HCT116 (cell line): ENCODE measurements around the gene CNFN. TPM values are rescaled to one million over a fixed set of nuclear protein-coding genes. Genes with fewer than 3 reads are reported as not detected.

Source experiments
- ATAC-seq: fragments of 200-7000 bp; cut with Tn5 transposase; 2 replicates; pipeline ENCODE4 v1.9.1; 2020; ENCODE audit warnings: mild to moderate bottlenecking, moderate library complexity
- BruUV-seq: library from RNA; stranded (reverse); fragments of 400-500 nt; replicated peaks from 2 replicates; lab custom pipeline; 2021; lab: Mats Ljungman, UMichigan
- CTCF ChIA-PET: fragments of 300-600 bp; sonication (Branson Sonifier 250); formaldehyde crosslinking; loops from one replicate; lab custom pipeline; 2021; ENCODE audit warnings: antibody characterized with exemption; lab: Charles Lee
- POLR2A ChIA-PET: fragments of 300-600, 350-600 bp; sonication (Branson Sonifier 250); formaldehyde crosslinking; loops from one replicate; lab custom pipeline; 2021; ENCODE audit warnings: antibody characterized with exemption; lab: Charles Lee
- RAD21 ChIA-PET, 2 experiments: fragments of 300-600 bp; sonication (Branson Sonifier 250); formaldehyde crosslinking; loops; one replicate each; lab custom pipeline; 2023; ENCODE audit warnings: low total read pairs in 2 of 2; ENCODE audit not compliant: uncharacterized antibody in 2 of 2, unreplicated experiment in 2 of 2, low non-redundant PET in 1 of 2; lab: Charles Lee
- DNase-seq: peaks from one replicate; pipeline ENCODE4 v3.0.0-alpha.2; 2010; ENCODE audit warnings: low read depth, low spot score
- H2AFZ ChIP-seq: fragments of 200-600 bp; shearing (Covaris generic), sonication (generic); 2 replicates; pipeline ENCODE4 v1.6.1; 2017; ENCODE audit warnings: low read depth, mixed run types, mixed read lengths, antibody characterized with exemption, low read length; ENCODE audit not compliant: poor library complexity, severe bottlenecking
- H3K27ac ChIP-seq: 2 replicates; pipeline ENCODE4 v1.5.1; 2012; ENCODE audit warnings: low read depth, low read length
- H3K27me3 ChIP-seq: fragments of 200-600 bp; sonication (generic); 2 replicates; pipeline ENCODE4 v1.6.1; 2016; ENCODE audit warnings: mixed run types, low read length, mixed read lengths; ENCODE audit not compliant: insufficient read depth
- H3K36me3 ChIP-seq, 2 experiments: fragments of 200-500 bp in 1 of 2; fragments of 200-600 bp in 1 of 2; sonication (Bioruptor generic) in 1 of 2; sonication (generic) in 1 of 2; 2 replicates each; pipeline versions ENCODE4 v1.5.1 to v1.6.1; 2014 to 2016; ENCODE audit warnings: low read length in 2 of 2, inconsistent platforms in 1 of 2, mixed read lengths in 1 of 2, mixed run types in 1 of 2; ENCODE audit not compliant: insufficient read depth in 2 of 2, control insufficient read depth in 1 of 2
- H3K4me1 ChIP-seq, 2 experiments: fragments of 200-600 bp in 1 of 2; sonication (generic) in 1 of 2; 2 replicates each; pipeline versions ENCODE4 v1.5.1 to v1.6.1; 2012 to 2017; ENCODE audit warnings: low read length in 2 of 2, inconsistent platforms in 1 of 2, mild to moderate bottlenecking in 1 of 2, mixed read lengths in 1 of 2, mixed run types in 1 of 2, moderate library complexity in 1 of 2; ENCODE audit not compliant: insufficient read depth in 2 of 2, control insufficient read depth in 1 of 2
- H3K4me2 ChIP-seq: fragments of 200-600 bp; sonication (generic); 2 replicates; pipeline ENCODE4 v1.6.1; 2017; ENCODE audit warnings: mixed run types, low read length, mixed read lengths
- H3K4me3 ChIP-seq, 2 experiments: fragments of 200-600 bp in 1 of 2; sonication (generic) in 1 of 2; replicated peaks in 1 of 2; 2 replicates each; pipeline ENCODE4 v1.5.1; 2011 to 2016; ENCODE audit warnings: low read length in 2 of 2, control low read depth in 1 of 2, low read depth in 1 of 2, mild to moderate bottlenecking in 1 of 2, mixed read lengths in 1 of 2, mixed run types in 1 of 2
- H3K79me2 ChIP-seq: fragments of 200-600 bp; sonication (generic); 2 replicates; pipeline ENCODE4 v1.6.1; 2017; ENCODE audit warnings: mild to moderate bottlenecking, mixed run types, low read length, moderate library complexity, mixed read lengths; ENCODE audit not compliant: insufficient read depth
- H3K9ac ChIP-seq: fragments of 200-600 bp; sonication (generic); 2 replicates; pipeline ENCODE4 v1.6.1; 2016; ENCODE audit warnings: low read length, mixed read lengths
- H3K9me2 ChIP-seq: fragments of 200-600 bp; sonication (generic), shearing (Covaris generic); 2 replicates; pipeline ENCODE4 v1.6.1; 2017; ENCODE audit warnings: mixed run types, mild to moderate bottlenecking, moderate library complexity; ENCODE audit not compliant: insufficient read depth
- H3K9me3 ChIP-seq, 2 experiments: fragments of 200-500 bp in 1 of 2; fragments of 200-600 bp in 1 of 2; sonication (Bioruptor generic) in 1 of 2; sonication (generic) in 1 of 2; 2 replicates each; pipeline ENCODE4 v1.6.1; 2014 to 2017; ENCODE audit warnings: low read length in 2 of 2, mixed read lengths in 2 of 2, inconsistent platforms in 1 of 2, low read depth in 1 of 2, mild to moderate bottlenecking in 1 of 2, mixed run types in 1 of 2, moderate library complexity in 1 of 2; ENCODE audit not compliant: control insufficient read depth in 1 of 2, insufficient read depth in 1 of 2
- H4K20me1 ChIP-seq: fragments of 200-600 bp; sonication (generic), shearing (Covaris generic); 2 replicates; pipeline ENCODE4 v1.6.1; 2017; ENCODE audit warnings: mixed run types, mild to moderate bottlenecking, moderate library complexity; ENCODE audit not compliant: insufficient read depth
- CBX3 ChIP-seq: IDR thresholded peaks from 2 replicates; pipeline ENCODE4 v1.6.1; 2012; ENCODE audit warnings: low read depth
- EGR1 ChIP-seq: IDR thresholded peaks from 2 replicates; pipeline ENCODE4 v1.6.1; 2012; ENCODE audit warnings: low read depth
- REST ChIP-seq: IDR thresholded peaks from 2 replicates; pipeline ENCODE4 v1.6.1; 2012; ENCODE audit warnings: low read depth
- SIN3A ChIP-seq: IDR thresholded peaks from 2 replicates; pipeline ENCODE4 v1.6.1; 2012; ENCODE audit warnings: low read depth
- ZBTB33 ChIP-seq: IDR thresholded peaks from 2 replicates; pipeline ENCODE4 v1.6.1; 2011; ENCODE audit warnings: mild to moderate bottlenecking, low read length, moderate library complexity; ENCODE audit not compliant: insufficient replicate concordance; ENCODE audit errors: extremely low read depth
- ZFX ChIP-seq: fragments of 450-650 bp; IDR thresholded peaks from 2 replicates; pipeline ENCODE4 v1.6.1; 2017
- intact Hi-C: fragments of 100-400 bp; cut with micrococcal nuclease; formaldehyde crosslinking; loops from 2 replicates; pipeline ENCODE4 v1.10.0; 2022
- total RNA-seq: library from RNA; stranded (reverse); gene quantifications from one replicate; pipeline ENCODE4 v1.2.1, GENCODE V29; 2021; ENCODE audit not compliant: unreplicated experiment

CNFN gene
- total RNA-seq, 1 experiment from 2014 or later = 13.9 TPM

- TF ChIP-seq ZBTB33 (no peak), EGR1 (no peak)
- TF ChIP-seq, all 23 proteins: peak for 0
Observed at GRCh38 chr19:42427313-42427712, 37.2 kb upstream of the CNFN start, which contains the start of gene LIPE (continued).

GRCh38 chr19:42426643-42427042 lies 36.5 kb upstream of the CNFN start:
- no peaks in the 10 kb centered on the region for H3K36me3 ChIP-seq
- no peak overlapping the region for H3K9ac ChIP-seq
- peaks cover 10 to 30% of the 10 kb centered on the region in 2 experiments; a peak in 3 of 4 replicates for H3K4me1 ChIP-seq
- ATAC-seq (no peak), DNase-seq (no peak)
- no peaks in the 10 kb centered on the region for H3K27me3 ChIP-seq
- H3K9me3 ChIP-seq = no peaks in the 10 kb centered on the region
- RAD21 ChIA-PET = no interaction called here
- no peak overlapping the region for H3K4me3 ChIP-seq
- H2AFZ ChIP-seq = no peak overlapping the region
- CTCF ChIA-PET = interaction anchor here (0.7 kb wide), 1 partner anchor 11 kb away, joined by 3 read pairs; no protein-coding TSS in a partner anchor
- H4K20me1 ChIP-seq = no peaks in the 10 kb centered on the region
- BruUV-seq = no TSS peak
- intact Hi-C loops = no loop called here
- TF ChIP-seq REST (no peak), CBX3 (no peak), ZFX (no peak), SIN3A (no peak)
- no peak overlapping the region for H3K4me2 ChIP-seq
- H3K9me2 ChIP-seq = no peaks in the 10 kb centered on the region
- H3K27ac ChIP-seq = no peak overlapping the region
- POLR2A ChIA-PET = interaction anchor here (0.8 kb wide), 1 partner anchor 30 kb away, joined by 3 read pairs; no protein-coding TSS in a partner anchor
- H3K79me2 ChIP-seq = no peaks in the 10 kb centered on the region
